ENCODE measurements around the gene ATXN1. TPM values are rescaled to one million over a fixed set of nuclear protein-coding genes. Genes with fewer than 3 reads are reported as not detected.

Gene ATXN1
- total RNA-seq, 5 donors from 2014 or later (not counting 1 experiment from before 2014, with no cell fraction given) = 65.1 to 101 (median 77.5) TPM

GRCh38 chr6:16743664-16744210, 17.5 kb downstream of the ATXN1 start:
- H3K27me3 Mint-ChIP-seq = no peaks in the 10 kb centered on the region
- no peak for DNase-seq
- Histone ChIP-seq H3K27ac (ENCODE audit: low read length) (no peak overlapping the region), H3K27me3 (replicated peaks in 1 of 2; ENCODE audit: control insufficient read depth in 2 of 2, extremely low read depth in 1 of 2, insufficient read depth in 2 of 2, low read length in 1 of 2) (no peaks in the 10 kb centered on the region), H3K9me3 (no peaks in the 10 kb centered on the region), H3K4me1 (ENCODE audit: control insufficient read depth in 1 of 2, extremely low read depth in 1 of 2, insufficient read depth in 2 of 2, low read length in 2 of 2) (peaks cover 0 to 18% of the 10 kb centered on the region in 2 experiments), H3K4me3 (ENCODE audit: control insufficient read depth in 1 of 2, extremely low read depth in 1 of 2, low read length in 1 of 2) (no peak overlapping the region), H3K36me3 (ENCODE audit: control insufficient read depth in 2 of 2, extremely low read depth in 1 of 2, insufficient read depth in 1 of 2, low read length in 1 of 2) (peaks cover 2 to 41% of the 10 kb centered on the region in 2 donors)
- peaks cover 33 to 84% (median 71%) of the 10 kb centered on the region in 3 donors for H3K4me1 Mint-ChIP-seq
- H3K36me3 Mint-ChIP-seq = peaks cover 34% of the 10 kb centered on the region
- no peaks in the 10 kb centered on the region for H3K9me3 Mint-ChIP-seq
- H3K4me3 Mint-ChIP-seq = no peak overlapping the region
- ATAC-seq (replicated peaks in 1 of 4) = no peak
- peak overlapping the region; percentile 13 to 44 for H3K27ac Mint-ChIP-seq
- ChIA-PET POLR2A (interaction anchor here in 1 of 2 donors (0.5 to 0.6 kb wide), 2 partner anchors 16 to 18 kb away, joined by 3 to 4 read pairs; no protein-coding TSS in a partner anchor), CTCF (interaction anchor here in 1 of 2 donors (0.7 to 1.1 kb wide), 2 partner anchors 15 to 19 kb away, joined by 3 read pairs; no protein-coding TSS in a partner anchor)
- 100% methylated on average over 5 of the region's 5 CpGs for WGBS (ENCODE audit: insufficient coverage)

GRCh38 chr6:16742116-16742515, 19.1 kb downstream of the ATXN1 start:
- 88% methylated on average over 1 of the region's 1 CpG for WGBS (ENCODE audit: insufficient coverage)
- ChIA-PET CTCF (interaction anchor here in 1 of 2 donors (0.6 kb wide), 1 partner anchor 1341 kb away, joined by 7 read pairs; no protein-coding TSS in a partner anchor), POLR2A (no interaction called here)
- H3K36me3 Mint-ChIP-seq = peaks cover 28% of the 10 kb centered on the region
- H3K27ac Mint-ChIP-seq = no peak overlapping the region
- H3K4me3 ChIP-seq (ENCODE audit: control insufficient read depth in 1 of 2, extremely low read depth in 1 of 2, low read length in 1 of 2) = no peak overlapping the region
- ATAC-seq (replicated peaks in 1 of 4) (no peak), DNase-seq (no peak)
- H3K4me1 ChIP-seq (ENCODE audit: control insufficient read depth in 1 of 2, extremely low read depth in 1 of 2, insufficient read depth in 2 of 2, low read length in 2 of 2) = peaks cover 0 to 12% of the 10 kb centered on the region in 2 experiments
- H3K27ac ChIP-seq (ENCODE audit: low read length) = no peak overlapping the region
- no peaks in the 10 kb centered on the region for H3K27me3 Mint-ChIP-seq
- H3K9me3 Mint-ChIP-seq = no peaks in the 10 kb centered on the region
- peaks cover 2 to 32% of the 10 kb centered on the region in 2 donors for H3K36me3 ChIP-seq (ENCODE audit: control insufficient read depth in 2 of 2, extremely low read depth in 1 of 2, insufficient read depth in 1 of 2, low read length in 1 of 2)
- H3K4me3 Mint-ChIP-seq = no peak overlapping the region
- no peaks in the 10 kb centered on the region for H3K9me3 ChIP-seq
- H3K4me1 Mint-ChIP-seq = peaks cover 28 to 81% (median 72%) of the 10 kb centered on the region in 3 donors
- no peaks in the 10 kb centered on the region for H3K27me3 ChIP-seq (replicated peaks in 1 of 2; ENCODE audit: control insufficient read depth in 2 of 2, extremely low read depth in 1 of 2, insufficient read depth in 2 of 2, low read length in 1 of 2)

- DNase-seq (peak in 1 of 35 experiments; percentile 38), ATAC-seq (replicated peaks in 1 of 4) (peak in 3 of 4 experiments; percentile 27 to 53 (median 52))
- Mint-ChIP-seq H3K9me3 (no peaks in the 10 kb centered on the region), H3K27ac (peak overlapping the region; percentile 5 to 53), H3K36me3 (peaks cover 28% of the 10 kb centered on the region), H3K4me3 (no peak overlapping the region), H3K4me1 (peaks cover 34 to 82% (median 74%) of the 10 kb centered on the region in 3 donors), H3K27me3 (no peaks in the 10 kb centered on the region)
- ChIA-PET POLR2A (interaction anchor here in 1 of 2 donors (0.7 kb wide), 1 partner anchor 16 kb away, joined by 3 read pairs; no protein-coding TSS in a partner anchor), CTCF (no interaction called here)
- Histone ChIP-seq H3K4me1 (ENCODE audit: control insufficient read depth in 1 of 2, extremely low read depth in 1 of 2, insufficient read depth in 2 of 2, low read length in 2 of 2) (peaks cover 0 to 12% of the 10 kb centered on the region in 2 experiments), H3K9me3 (no peaks in the 10 kb centered on the region), H3K27ac (ENCODE audit: low read length) (peak overlapping the region; percentile 3), H3K27me3 (replicated peaks in 1 of 2; ENCODE audit: control insufficient read depth in 2 of 2, extremely low read depth in 1 of 2, insufficient read depth in 2 of 2, low read length in 1 of 2) (no peaks in the 10 kb centered on the region), H3K36me3 (ENCODE audit: control insufficient read depth in 2 of 2, extremely low read depth in 1 of 2, insufficient read depth in 1 of 2, low read length in 1 of 2) (peaks cover 2 to 29% of the 10 kb centered on the region in 2 donors), H3K4me3 (ENCODE audit: control insufficient read depth in 1 of 2, extremely low read depth in 1 of 2, low read length in 1 of 2) (no peak overlapping the region)
- WGBS (ENCODE audit: insufficient coverage) = no CpG with 5 or more reads among the region's 8 CpGs
Measured at GRCh38 chr6:16741112-16742016, 19.9 kb downstream of the ATXN1 start.

GRCh38 chr6:16740097-16740496, 21.2 kb downstream of the ATXN1 start:
- peak overlapping the region in 1 of 2 donors; percentile 24 for H3K27ac Mint-ChIP-seq
- no peak overlapping the region for H3K4me3 Mint-ChIP-seq
- H3K36me3 Mint-ChIP-seq = peaks cover 28% of the 10 kb centered on the region
- POLR2A ChIA-PET = no interaction called here
- peaks cover 2 to 29% of the 10 kb centered on the region in 2 donors for H3K36me3 ChIP-seq (ENCODE audit: control insufficient read depth in 2 of 2, extremely low read depth in 1 of 2, insufficient read depth in 1 of 2, low read length in 1 of 2)
- ATAC-seq (replicated peaks in 1 of 4) = no peak
- no peak overlapping the region for H3K4me3 ChIP-seq (ENCODE audit: control insufficient read depth in 1 of 2, extremely low read depth in 1 of 2, low read length in 1 of 2)
- H3K27ac ChIP-seq (ENCODE audit: low read length) = no peak overlapping the region
- H3K9me3 ChIP-seq = no peaks in the 10 kb centered on the region
- H3K27me3 ChIP-seq (replicated peaks in 1 of 2; ENCODE audit: control insufficient read depth in 2 of 2, extremely low read depth in 1 of 2, insufficient read depth in 2 of 2, low read length in 1 of 2) = no peaks in the 10 kb centered on the region
- no peaks in the 10 kb centered on the region for H3K27me3 Mint-ChIP-seq
- CTCF ChIA-PET = interaction anchor here (0.5 to 2.5 kb wide), 5 partner anchors 19 to 200 kb away, joined by 3 to 21 read pairs (median 3); partner anchors contain the start of gene ATXN1 (in 1 of the 2)
- H3K9me3 Mint-ChIP-seq = no peaks in the 10 kb centered on the region
- DNase-seq = no peak
- H3K4me1 Mint-ChIP-seq = peaks cover 24 to 73% (median 68%) of the 10 kb centered on the region in 3 donors
- H3K4me1 ChIP-seq (ENCODE audit: control insufficient read depth in 1 of 2, extremely low read depth in 1 of 2, insufficient read depth in 2 of 2, low read length in 2 of 2) = peaks cover 0 to 12% of the 10 kb centered on the region in 2 experiments

GRCh38 chr6:16739329-16739801, 21.9 kb downstream of the ATXN1 start:
- Mint-ChIP-seq H3K9me3 (no peaks in the 10 kb centered on the region), H3K4me1 (peaks cover 24 to 68% (median 61%) of the 10 kb centered on the region in 3 donors), H3K27me3 (no peaks in the 10 kb centered on the region), H3K27ac (peak overlapping the region; percentile 14 to 24), H3K4me3 (no peak overlapping the region), H3K36me3 (peaks cover 26% of the 10 kb centered on the region)
- Histone ChIP-seq H3K9me3 (no peaks in the 10 kb centered on the region), H3K36me3 (ENCODE audit: control insufficient read depth in 2 of 2, extremely low read depth in 1 of 2, insufficient read depth in 1 of 2, low read length in 1 of 2) (peaks cover 2 to 25% of the 10 kb centered on the region in 2 donors), H3K27ac (ENCODE audit: low read length) (no peak overlapping the region), H3K4me3 (ENCODE audit: control insufficient read depth in 1 of 2, extremely low read depth in 1 of 2, low read length in 1 of 2) (no peak overlapping the region), H3K27me3 (replicated peaks in 1 of 2; ENCODE audit: control insufficient read depth in 2 of 2, extremely low read depth in 1 of 2, insufficient read depth in 2 of 2, low read length in 1 of 2) (no peaks in the 10 kb centered on the region), H3K4me1 (ENCODE audit: control insufficient read depth in 1 of 2, extremely low read depth in 1 of 2, insufficient read depth in 2 of 2, low read length in 2 of 2) (peaks cover 0 to 12% of the 10 kb centered on the region in 2 experiments)
- ChIA-PET CTCF (interaction anchor here (0.7 to 2.5 kb wide), 8 partner anchors 9 to 226 kb away, joined by 3 to 21 read pairs (median 4); partner anchors contain the start of gene ATXN1 (in 1 of the 2)), POLR2A (interaction anchor here in 1 of 2 donors (0.5 to 1.2 kb wide), 2 partner anchors 8 to 20 kb away, joined by 9 read pairs; no protein-coding TSS in a partner anchor)
- WGBS (ENCODE audit: insufficient coverage) = 92% methylated on average over 6 of the region's 7 CpGs
- DNase-seq (no peak), ATAC-seq (replicated peaks in 1 of 4) (no peak)

- no peaks in the 10 kb centered on the region for H3K27me3 ChIP-seq (replicated peaks in 1 of 2; ENCODE audit: control insufficient read depth in 2 of 2, extremely low read depth in 1 of 2, insufficient read depth in 2 of 2, low read length in 1 of 2)
- peaks cover 2 to 13% of the 10 kb centered on the region in 2 donors for H3K36me3 ChIP-seq (ENCODE audit: control insufficient read depth in 2 of 2, extremely low read depth in 1 of 2, insufficient read depth in 1 of 2, low read length in 1 of 2)
- H3K4me3 ChIP-seq (ENCODE audit: control insufficient read depth in 1 of 2, extremely low read depth in 1 of 2, low read length in 1 of 2) = no peak overlapping the region
- Mint-ChIP-seq H3K27ac (peak overlapping the region in 1 of 2 donors; percentile 54), H3K4me1 (peaks cover 23 to 63% (median 49%) of the 10 kb centered on the region in 3 donors), H3K4me3 (no peak overlapping the region), H3K9me3 (no peaks in the 10 kb centered on the region), H3K36me3 (peaks cover 23% of the 10 kb centered on the region), H3K27me3 (no peaks in the 10 kb centered on the region)
- no peak for ATAC-seq (replicated peaks in 1 of 4)
- CTCF ChIA-PET = interaction anchor here (0.7 to 1.5 kb wide), 4 partner anchors 21 to 439 kb away, joined by 3 to 4 read pairs (median 4); no protein-coding TSS in a partner anchor
- POLR2A ChIA-PET = interaction anchor here in 1 of 2 donors (0.6 kb wide), 2 partner anchors 14 to 48 kb away, joined by 4 to 11 read pairs; no protein-coding TSS in a partner anchor
- DNase-seq = no peak
- H3K9me3 ChIP-seq = no peaks in the 10 kb centered on the region
- peaks cover 0 to 14% of the 10 kb centered on the region in 2 experiments for H3K4me1 ChIP-seq (ENCODE audit: control insufficient read depth in 1 of 2, extremely low read depth in 1 of 2, insufficient read depth in 2 of 2, low read length in 2 of 2)
- no CpG with 5 or more reads among the region's 5 CpGs for WGBS (ENCODE audit: insufficient coverage)
- H3K27ac ChIP-seq (ENCODE audit: low read length) = no peak overlapping the region
Measured at GRCh38 chr6:16737925-16738324, 23.3 kb downstream of the ATXN1 start.
